Gastroesophageal sphincter (tissue), 4 donors: ENCODE data around the gene EML1. TPM values are rescaled to one million over a fixed set of nuclear protein-coding genes. Genes with fewer than 3 reads are reported as not detected.

Experiments used
- ATAC-seq: fragments of 150-250 bp; one replicate; pipeline ENCODE4 v1.9.1; 2016; ENCODE audit warnings: mild to moderate bottlenecking, moderate library complexity
- H3K27ac ChIP-seq, 4 donors: fragments of 200-600 bp; sonication (generic) in 3 of 4; 1 replicate in 3 of 4; 2 replicates in 1 of 4; pipeline ENCODE4 v1.5.1; 2016 to 2019
- H3K27me3 ChIP-seq: fragments of 200-600 bp; sonication (generic); one replicate; pipeline ENCODE4 v1.5.1; 2019
- H3K36me3 ChIP-seq, 2 donors: fragments of 200-600 bp; sonication (generic); one replicate each; pipeline ENCODE4 v1.5.1; 2019; ENCODE audit warnings: control low read depth in 1 of 2
- H3K4me1 ChIP-seq, 3 donors: fragments of 200-600 bp; sonication (generic); 1 replicate in 2 of 3; 2 replicates in 1 of 3; pipeline ENCODE4 v1.5.1; 2016 to 2019; ENCODE audit warnings: control low read depth in 2 of 3
- H3K4me3 ChIP-seq, 2 donors: fragments of 200-600 bp; sonication (generic); one replicate each; pipeline ENCODE4 v1.5.1; 2019; ENCODE audit warnings: mild to moderate bottlenecking in 1 of 2, moderate library complexity in 1 of 2
- H3K9me3 ChIP-seq, 3 donors: fragments of 200-600 bp; sonication (generic); one replicate each; pipeline ENCODE4 v1.5.1; 2017 to 2019; ENCODE audit warnings: control low read depth in 2 of 3
- EP300 ChIP-seq: sonication (generic); formaldehyde crosslinking; IDR thresholded peaks from one replicate; pipeline ENCODE4 v1.6.1; 2017; ENCODE audit warnings: antibody characterized with exemption, mild to moderate bottlenecking
- POLR2A ChIP-seq, 2 donors: fragments of 450-650 bp; IDR thresholded peaks; one replicate each; pipeline ENCODE4 v1.6.1; 2017; ENCODE audit warnings: antibody characterized with exemption in 2 of 2, mild to moderate bottlenecking in 2 of 2, moderate library complexity in 1 of 2
- POLR2AphosphoS5 ChIP-seq: sonication (generic); formaldehyde crosslinking; IDR thresholded peaks from one replicate; pipeline ENCODE4 v1.6.1; 2017; ENCODE audit warnings: antibody characterized with exemption
- WGBS, 2 donors: methylation state at CpG; one replicate each; pipeline ENCODE4 v1.1.5; 2018; ENCODE audit warnings: low coverage in 1 of 2; 5-methylcytosine and 5-hydroxymethylcytosine counted together
- total RNA-seq, 4 donors: library from RNA; depleted of rRNA; stranded (reverse); fragments of >200 nt; gene quantifications; one replicate each; pipeline ENCODE4 v1.1.0, GENCODE V29; 2016
- TF ChIP-seq, protein P1 (sequence below), 4 experiments: fragments of 200-600 bp in 2 of 4; fragments of 450-650 bp in 2 of 4; sonication (generic) in 1 of 4; IDR thresholded peaks; one replicate each; pipeline ENCODE4 v1.5.1; 2017 to 2019; ENCODE audit warnings: antibody characterized with exemption in 4 of 4, mild to moderate bottlenecking in 2 of 4, moderate library complexity in 2 of 4

The EML1 gene
- total RNA-seq, 4 donors from 2014 or later = 121 to 206 (median 136) TPM

- Histone ChIP-seq H3K27me3 (no peaks in the 10 kb centered on the region), H3K36me3 (peaks cover 0 to 100% of the 10 kb centered on the region in 2 donors), H3K4me3 (no peak overlapping the region), H3K27ac (no peak overlapping the region), H3K9me3 (no peaks in the 10 kb centered on the region), H3K4me1 (no peaks in the 10 kb centered on the region)
- TF ChIP-seq POLR2A (IDR thresholded peaks at IDR 0.05) (no peak), EP300 (no peak), POLR2AphosphoS5 (no peak)
- TF ChIP-seq, protein P1, sequence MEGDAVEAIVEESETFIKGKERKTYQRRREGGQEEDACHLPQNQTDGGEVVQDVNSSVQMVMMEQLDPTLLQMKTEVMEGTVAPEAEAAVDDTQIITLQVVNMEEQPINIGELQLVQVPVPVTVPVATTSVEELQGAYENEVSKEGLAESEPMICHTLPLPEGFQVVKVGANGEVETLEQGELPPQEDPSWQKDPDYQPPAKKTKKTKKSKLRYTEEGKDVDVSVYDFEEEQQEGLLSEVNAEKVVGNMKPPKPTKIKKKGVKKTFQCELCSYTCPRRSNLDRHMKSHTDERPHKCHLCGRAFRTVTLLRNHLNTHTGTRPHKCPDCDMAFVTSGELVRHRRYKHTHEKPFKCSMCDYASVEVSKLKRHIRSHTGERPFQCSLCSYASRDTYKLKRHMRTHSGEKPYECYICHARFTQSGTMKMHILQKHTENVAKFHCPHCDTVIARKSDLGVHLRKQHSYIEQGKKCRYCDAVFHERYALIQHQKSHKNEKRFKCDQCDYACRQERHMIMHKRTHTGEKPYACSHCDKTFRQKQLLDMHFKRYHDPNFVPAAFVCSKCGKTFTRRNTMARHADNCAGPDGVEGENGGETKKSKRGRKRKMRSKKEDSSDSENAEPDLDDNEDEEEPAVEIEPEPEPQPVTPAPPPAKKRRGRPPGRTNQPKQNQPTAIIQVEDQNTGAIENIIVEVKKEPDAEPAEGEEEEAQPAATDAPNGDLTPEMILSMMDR (IDR thresholded peaks at IDR 0.05) = no peak
- 73 to 79% methylated on average over 5 to 9 of the region's 12 CpGs for WGBS, 2 donors
- ATAC-seq = no peak
These were observed 116.4 kb downstream of the EML1 start for GRCh38 chr14:99909513-99910064.

GRCh38 chr14:99910337-99911309 lies 117.4 kb downstream of the EML1 start:
- no peaks in the 10 kb centered on the region for H3K9me3 ChIP-seq
- peaks cover 0 to 100% of the 10 kb centered on the region in 2 donors for H3K36me3 ChIP-seq
- H3K4me1 ChIP-seq = no peaks in the 10 kb centered on the region
- no peak for TF ChIP-seq POLR2A (IDR thresholded peaks at IDR 0.05)
- TF ChIP-seq EP300 = no peak
- TF ChIP-seq POLR2AphosphoS5 = no peak
- TF ChIP-seq, protein P1 (IDR thresholded peaks at IDR 0.05) = no peak
- 81 to 83% methylated on average over 11 of the region's 11 CpGs for WGBS, 2 donors
- H3K27me3 ChIP-seq = no peaks in the 10 kb centered on the region
- no peak overlapping the region for H3K4me3 ChIP-seq
- H3K27ac ChIP-seq = no peak overlapping the region
- no peak for ATAC-seq

GRCh38 chr14:99915305-99916090 lies 122.3 kb downstream of the EML1 start:
- Histone ChIP-seq H3K27ac (no peak overlapping the region), H3K27me3 (no peaks in the 10 kb centered on the region), H3K9me3 (no peaks in the 10 kb centered on the region), H3K36me3 (peaks cover 0 to 100% of the 10 kb centered on the region in 2 donors), H3K4me1 (no peaks in the 10 kb centered on the region), H3K4me3 (no peak overlapping the region)
- TF ChIP-seq, protein P1 (IDR thresholded peaks at IDR 0.05) = no peak
- TF ChIP-seq POLR2AphosphoS5 = no peak
- no peak for TF ChIP-seq EP300
- no peak for TF ChIP-seq POLR2A (IDR thresholded peaks at IDR 0.05)
- WGBS, 2 donors = 82 to 88% methylated on average over 3 to 7 of the region's 10 CpGs
- ATAC-seq = no peak

GRCh38 chr14:99916091-99916383 lies 122.8 kb downstream of the EML1 start:
- WGBS, 2 donors = 80 to 81% methylated on average over 2 of the region's 2 CpGs
- no peak for ATAC-seq
- Histone ChIP-seq H3K9me3 (no peaks in the 10 kb centered on the region), H3K4me3 (no peak overlapping the region), H3K36me3 (peaks cover 0 to 100% of the 10 kb centered on the region in 2 donors), H3K27me3 (no peaks in the 10 kb centered on the region), H3K27ac (no peak overlapping the region), H3K4me1 (no peaks in the 10 kb centered on the region)
- no peak for TF ChIP-seq POLR2A (IDR thresholded peaks at IDR 0.05)
- no peak for TF ChIP-seq EP300
- TF ChIP-seq POLR2AphosphoS5 = no peak

- no peak overlapping the region for H3K27ac ChIP-seq
- H3K9me3 ChIP-seq = no peaks in the 10 kb centered on the region
- no peaks in the 10 kb centered on the region for H3K4me1 ChIP-seq
- peaks cover 0 to 100% of the 10 kb centered on the region in 2 donors for H3K36me3 ChIP-seq
- TF ChIP-seq EP300 (no peak), POLR2AphosphoS5 (no peak), POLR2A (IDR thresholded peaks at IDR 0.05) (no peak)
- TF ChIP-seq, protein P1 (IDR thresholded peaks at IDR 0.05) = no peak
- 77 to 100% methylated on average over 4 to 6 of the region's 6 CpGs for WGBS, 2 donors
- ATAC-seq = no peak
- H3K27me3 ChIP-seq = no peaks in the 10 kb centered on the region
- no peak overlapping the region for H3K4me3 ChIP-seq
These were observed 125.6 kb downstream of the EML1 start for GRCh38 chr14:99918781-99919180.
